HFF-Myc (cell line): ENCODE results near the gene IQSEC3.

Experiments
- DNase-seq: peaks from one replicate; pipeline ENCODE4 v3.0.0-alpha.2; 2011; ENCODE audit warnings: low read depth; ENCODE audit errors: extremely low read depth
- H3K4me3 ChIP-seq: replicated peaks from 2 replicates; pipeline ENCODE4 v1.5.1; 2011; ENCODE audit warnings: low read depth, mild to moderate bottlenecking, control low read depth, low read length
- TF ChIP-seq, protein P1 (sequence below): IDR thresholded peaks from 2 replicates; pipeline ENCODE4 v1.5.1; 2012; ENCODE audit warnings: mild to moderate bottlenecking, low read depth, low read length, control low read depth; ENCODE audit errors: missing control alignments

Gene IQSEC3

DNA sequence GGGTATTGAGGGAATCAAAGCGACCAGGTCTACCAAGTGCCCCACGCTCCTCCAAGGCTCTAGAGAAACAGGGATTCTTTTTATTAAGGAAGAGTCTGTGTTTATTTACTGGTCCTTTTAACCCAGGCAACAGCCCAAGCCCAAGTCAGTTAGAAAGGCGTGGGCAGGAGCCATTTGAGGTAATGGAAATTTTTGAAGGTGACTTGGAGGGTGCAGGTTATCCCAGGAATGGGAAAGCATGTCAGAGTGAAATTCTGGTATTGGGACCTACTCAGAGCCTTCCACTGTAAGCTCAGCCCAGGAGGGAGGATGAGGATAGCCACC, 144.5 kb downstream of the IQSEC3 start:
- no peak overlapping the region for H3K4me3 ChIP-seq
- no peak for DNase-seq
- TF ChIP-seq, protein P1, sequence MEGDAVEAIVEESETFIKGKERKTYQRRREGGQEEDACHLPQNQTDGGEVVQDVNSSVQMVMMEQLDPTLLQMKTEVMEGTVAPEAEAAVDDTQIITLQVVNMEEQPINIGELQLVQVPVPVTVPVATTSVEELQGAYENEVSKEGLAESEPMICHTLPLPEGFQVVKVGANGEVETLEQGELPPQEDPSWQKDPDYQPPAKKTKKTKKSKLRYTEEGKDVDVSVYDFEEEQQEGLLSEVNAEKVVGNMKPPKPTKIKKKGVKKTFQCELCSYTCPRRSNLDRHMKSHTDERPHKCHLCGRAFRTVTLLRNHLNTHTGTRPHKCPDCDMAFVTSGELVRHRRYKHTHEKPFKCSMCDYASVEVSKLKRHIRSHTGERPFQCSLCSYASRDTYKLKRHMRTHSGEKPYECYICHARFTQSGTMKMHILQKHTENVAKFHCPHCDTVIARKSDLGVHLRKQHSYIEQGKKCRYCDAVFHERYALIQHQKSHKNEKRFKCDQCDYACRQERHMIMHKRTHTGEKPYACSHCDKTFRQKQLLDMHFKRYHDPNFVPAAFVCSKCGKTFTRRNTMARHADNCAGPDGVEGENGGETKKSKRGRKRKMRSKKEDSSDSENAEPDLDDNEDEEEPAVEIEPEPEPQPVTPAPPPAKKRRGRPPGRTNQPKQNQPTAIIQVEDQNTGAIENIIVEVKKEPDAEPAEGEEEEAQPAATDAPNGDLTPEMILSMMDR = no peak

DNA sequence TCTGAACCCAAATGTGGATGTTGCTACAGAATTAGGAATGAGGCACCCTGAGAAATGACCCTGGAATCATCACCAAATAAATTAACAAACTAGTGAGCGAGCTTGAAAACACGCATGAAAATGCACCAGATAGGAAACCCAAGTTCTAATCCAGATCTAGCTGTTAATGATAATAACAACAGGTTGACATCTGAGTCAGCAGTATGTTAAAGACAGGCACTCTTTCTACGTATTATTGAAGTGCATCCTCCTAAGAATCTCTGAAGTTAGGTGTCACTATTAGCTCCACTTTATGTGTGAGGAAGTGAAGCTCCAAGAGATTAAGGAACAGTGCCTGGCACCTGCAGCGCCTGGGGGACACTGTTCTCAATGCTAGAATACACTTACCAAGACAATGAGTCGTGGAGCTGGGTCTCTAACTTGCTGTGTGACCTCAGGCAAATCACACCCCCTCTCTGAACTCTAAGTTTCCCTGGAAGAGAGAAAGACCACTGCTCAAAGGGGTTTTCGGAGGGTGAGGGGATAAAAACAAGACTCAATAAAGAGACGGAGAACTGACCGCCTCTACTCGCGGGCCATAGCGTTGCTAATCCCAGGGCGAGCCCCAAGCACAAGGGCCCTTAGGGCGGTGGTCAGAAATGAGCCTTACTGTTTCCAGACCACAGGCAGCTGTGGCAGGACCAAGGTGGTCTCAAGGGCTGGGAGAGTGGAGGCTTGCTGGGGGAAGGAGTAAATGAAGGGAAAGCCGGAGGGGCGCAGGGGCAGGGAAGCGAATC, 145.3 kb downstream of the IQSEC3 start:
- no peak overlapping the region for H3K4me3 ChIP-seq
- DNase-seq = no peak
- TF ChIP-seq, protein P1 = no peak

DNA sequence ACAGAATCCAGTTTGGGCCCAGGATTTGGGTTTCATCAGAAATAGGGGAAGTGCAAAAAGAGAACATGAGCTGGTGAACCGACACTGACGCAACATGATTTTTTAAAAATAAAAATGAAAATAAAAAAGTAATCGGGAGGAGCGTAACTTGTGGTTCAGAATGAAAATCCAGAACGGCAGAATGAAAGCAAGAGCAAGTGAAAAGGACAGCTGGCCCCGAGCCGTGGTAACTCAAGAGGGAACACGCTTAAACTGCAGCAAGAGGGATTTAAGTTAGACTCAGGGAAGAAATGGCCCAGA, 145.8 kb downstream of the IQSEC3 start:
- H3K4me3 ChIP-seq = no peak overlapping the region
- TF ChIP-seq, protein P1 = no peak
- DNase-seq = no peak

DNA sequence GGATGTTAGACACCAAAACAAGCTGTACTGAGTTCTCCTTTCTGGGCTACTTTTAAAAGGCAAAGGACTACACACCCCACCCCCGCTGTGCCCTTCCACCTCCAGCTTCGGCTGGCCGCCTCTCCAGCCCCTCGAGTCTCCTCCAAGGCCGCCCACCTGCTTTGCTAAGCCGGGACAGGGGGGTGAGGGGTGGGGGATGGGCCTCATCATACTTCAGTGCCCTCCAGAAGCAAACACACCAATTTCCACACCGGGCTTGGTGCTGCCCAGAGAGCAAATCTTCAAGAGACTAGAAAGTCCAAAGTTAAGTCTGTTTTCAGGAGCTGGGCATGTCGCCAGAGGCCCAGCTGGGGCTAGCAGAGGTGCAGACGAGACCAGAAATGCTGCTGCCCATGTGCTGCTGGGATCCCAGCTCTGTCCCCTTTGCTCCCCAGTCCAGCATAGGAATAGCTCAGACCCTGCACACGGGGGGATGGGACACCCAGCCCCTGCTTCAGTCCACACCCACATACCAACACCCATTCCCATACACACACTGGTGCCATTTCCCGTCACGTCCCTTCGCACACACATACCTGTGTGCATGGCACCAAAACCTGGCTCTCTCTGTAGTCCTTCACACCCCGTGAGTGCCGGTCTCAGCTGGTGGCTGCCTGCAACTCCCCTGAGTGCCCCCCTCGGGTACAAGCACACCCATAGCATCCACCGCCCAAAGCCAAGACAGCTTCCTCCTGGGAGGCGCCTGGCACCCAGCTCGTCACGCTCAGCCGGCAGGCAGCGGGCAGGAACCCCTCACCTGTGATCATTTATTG, 146.4 kb downstream of the IQSEC3 start:
- TF ChIP-seq, protein P1 = no peak
- H3K4me3 ChIP-seq = no peak overlapping the region
- DNase-seq = no peak

DNA sequence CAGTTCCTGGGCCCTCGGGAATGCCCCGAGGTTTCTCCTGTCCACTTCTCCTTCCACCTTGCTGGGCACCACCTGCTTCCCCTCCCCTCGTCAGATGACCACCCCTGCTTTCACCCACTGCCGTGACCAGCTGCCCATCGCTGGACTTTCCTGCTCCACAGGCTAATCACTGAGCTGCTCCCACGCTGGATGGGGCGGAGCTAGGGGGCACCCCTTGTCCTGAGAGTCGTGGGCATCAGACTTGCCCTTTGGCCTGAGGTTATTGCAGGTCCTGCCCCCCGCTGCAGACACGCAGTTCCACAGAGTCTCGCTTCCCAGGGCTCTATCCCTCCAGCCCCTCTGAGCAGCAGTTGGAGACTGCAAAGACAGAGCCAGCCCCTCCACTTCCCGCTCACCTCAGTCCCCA, 147.0 kb downstream of the IQSEC3 start:
- no peak overlapping the region for H3K4me3 ChIP-seq
- TF ChIP-seq, protein P1 = no peak
- no peak for DNase-seq

DNA sequence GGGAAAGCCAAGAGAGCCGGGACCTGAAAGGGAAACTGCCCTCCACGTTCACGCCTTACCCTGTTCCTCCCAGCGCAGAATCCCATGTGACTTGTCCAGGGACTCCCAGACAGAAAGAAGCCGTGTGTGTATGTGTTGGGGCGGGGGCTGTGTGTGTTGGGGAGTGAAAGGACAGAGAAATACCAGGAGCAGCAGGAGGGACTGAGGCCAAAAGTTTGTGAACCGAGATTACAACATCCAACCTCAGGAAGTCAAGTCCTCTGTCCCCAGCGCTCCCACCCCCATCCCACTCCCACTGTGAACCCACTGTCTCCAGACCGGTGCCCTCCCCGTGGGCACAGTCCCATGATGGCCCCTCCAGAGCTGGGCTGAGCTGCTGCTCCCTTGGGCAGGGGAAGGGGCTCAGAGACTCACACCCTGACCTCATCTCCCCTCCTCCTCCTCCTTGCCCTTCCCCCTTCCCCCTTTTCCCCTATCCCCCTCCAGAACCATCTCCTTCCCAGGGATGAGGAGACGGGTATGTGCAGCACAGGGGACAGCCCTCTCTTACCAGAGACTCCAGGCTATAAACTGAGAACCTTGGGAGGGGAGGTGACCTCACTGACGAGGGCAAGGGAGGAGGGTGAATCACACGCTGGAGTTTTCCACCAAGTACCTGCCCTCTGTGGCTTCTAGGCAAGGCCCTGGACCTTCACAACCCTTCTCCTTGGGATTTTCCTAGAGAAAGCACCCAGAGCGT, 147.6 kb downstream of the IQSEC3 start, which contains the start of gene SLC6A12:
Gene SLC6A12, minus strand, starts transcription at position 155 of the 739 bp plus-strand sequence. CDS start 4,171 bp downstream, outside the sequence.
- DNase-seq = no peak
- H3K4me3 ChIP-seq = no peak within 1 kb of the TSS
- TF ChIP-seq, protein P1 = no peak
